K562 (cell line): Measurements from ENCODE around the gene CYP2W1. TPM values are rescaled to one million over a fixed set of nuclear protein-coding genes. Genes with fewer than 3 reads are reported as not detected.

Source experiments
- ATAC-seq: fragments of 200-7000 bp; cut with Tn5 transposase; 3 replicates; pipeline ENCODE4 v1.9.1; 2020; ENCODE audit warnings: moderate library complexity
- BruUV-seq: library from RNA; stranded (reverse); fragments of 400-500 nt; replicated peaks from 2 replicates; lab custom pipeline; 2021; lab: Mats Ljungman, UMichigan
- CTCF ChIA-PET: fragments of 300-600 bp; formaldehyde crosslinking; extraction: SDS; loops from one replicate; lab custom pipeline; 2021; ENCODE audit warnings: low intra/inter-chr PET ratio; lab: Yijun Ruan, JAX
- POLR2A ChIA-PET: fragments of 300-600, 350-650 bp; sonication (Branson Sonifier 250); formaldehyde crosslinking; extraction: SDS; loops from one replicate; lab custom pipeline; 2021; ENCODE audit warnings: antibody characterized with exemption, inconsistent platforms; lab: Yijun Ruan, JAX
- DNase-seq, 4 experiments: peaks; one replicate each; pipeline versions ENCODE4 v3.0.0 to v3.0.0-alpha.2; 2011 to 2018; ENCODE audit warnings: low spot score in 3 of 4, mixed read lengths in 3 of 4; ENCODE audit errors: extremely low read depth in 1 of 4
- FAIRE-seq: peaks from 2 replicates; lab custom pipeline; 2011; peaks lifted over from hg19 to GRCh38; lab: Jason Lieb, UNC
- H2AFZ ChIP-seq: 2 replicates; pipeline ENCODE4 v1.6.0; 2011; ENCODE audit warnings: low read depth, low read length, control low read depth, inconsistent platforms
- H3K27ac ChIP-seq: fragments of 200-600 bp; 3 replicates; pipeline ENCODE4 v1.8.0; 2011; ENCODE audit warnings: low read depth, mild to moderate bottlenecking, control low read depth, inconsistent platforms, low read length, moderate library complexity, mixed read lengths; ENCODE audit errors: extremely low read depth
- H3K27me3 ChIP-seq, 2 experiments: fragments of 300-600 bp in 1 of 2; 2 replicates in 1 of 2; 3 replicates in 1 of 2; pipeline versions ENCODE4 v1.6.0 to v1.8.0; 2011; ENCODE audit warnings: inconsistent platforms in 2 of 2, low read length in 2 of 2, mild to moderate bottlenecking in 1 of 2, mixed read lengths in 1 of 2, moderate library complexity in 1 of 2; ENCODE audit not compliant: control insufficient read depth in 2 of 2, insufficient read depth in 2 of 2
- H3K36me3 ChIP-seq: fragments of 300-600 bp; 3 replicates; pipeline ENCODE4 v1.8.0; 2011; ENCODE audit warnings: mild to moderate bottlenecking, low read length, inconsistent platforms; ENCODE audit not compliant: control insufficient read depth, insufficient read depth
- H3K4me1 ChIP-seq, 2 experiments: fragments of 200-600 bp in 1 of 2; replicated peaks in 1 of 2; 2 replicates in 1 of 2; 3 replicates in 1 of 2; pipeline versions ENCODE4 v1.5.1 to v1.8.0; 2011; ENCODE audit warnings: inconsistent platforms in 2 of 2, low read length in 2 of 2, mild to moderate bottlenecking in 1 of 2, mixed read lengths in 1 of 2, moderate library complexity in 1 of 2; ENCODE audit not compliant: control insufficient read depth in 2 of 2, insufficient read depth in 2 of 2
- H3K4me2 ChIP-seq: 2 replicates; pipeline ENCODE4 v1.6.1; 2011; ENCODE audit warnings: low read length, control low read depth, inconsistent platforms, mixed read lengths; ENCODE audit not compliant: insufficient read depth
- H3K4me3 ChIP-seq: fragments of 200-600 bp; sonication (generic), shearing (Covaris generic); 2 replicates; pipeline ENCODE4 v1.5.1; 2016; ENCODE audit warnings: control low read depth, inconsistent platforms
- H3K79me2 ChIP-seq: fragments of 200-600 bp; 3 replicates; pipeline ENCODE4 v1.8.0; 2011; ENCODE audit warnings: low read length, inconsistent platforms; ENCODE audit not compliant: control insufficient read depth, insufficient read depth
- H3K9ac ChIP-seq, 2 experiments: 2 replicates each; pipeline versions ENCODE4 v1.6.0 to v1.6.1; 2011; ENCODE audit warnings: low read depth in 2 of 2, low read length in 2 of 2, control low read depth in 1 of 2, inconsistent platforms in 1 of 2, mild to moderate bottlenecking in 1 of 2, mixed read lengths in 1 of 2; ENCODE audit not compliant: insufficient read depth in 1 of 2
- H3K9me1 ChIP-seq: one replicate; pipeline ENCODE4 v1.6.0; 2011; ENCODE audit warnings: inconsistent platforms, mild to moderate bottlenecking, low read length, moderate library complexity; ENCODE audit not compliant: control insufficient read depth, insufficient read depth
- H3K9me3 ChIP-seq: replicated peaks from 2 replicates; pipeline ENCODE4 v1.5.1; 2011; ENCODE audit warnings: low read depth, low read length, inconsistent platforms; ENCODE audit not compliant: control insufficient read depth, insufficient read depth
- H4K20me1 ChIP-seq: replicated peaks from 2 replicates; pipeline ENCODE4 v1.6.1; 2011; ENCODE audit warnings: low read length, inconsistent platforms, mixed read lengths; ENCODE audit not compliant: control insufficient read depth, insufficient read depth
- HDAC8 ChIP-seq: fragments of 450-650 bp; IDR thresholded peaks from 2 replicates; pipeline ENCODE4 v1.6.1; 2016; ENCODE audit warnings: mild to moderate bottlenecking, missing genetic modification characterization, moderate library complexity, missing compliant biosample characterization
- RBFOX2 ChIP-seq: fragments of 200-400 bp; formaldehyde crosslinking; IDR thresholded peaks from 2 replicates; pipeline ENCODE4 v1.6.1; 2017; ENCODE audit warnings: low read depth, mild to moderate bottlenecking, low read length, moderate library complexity
- WGBS: fragments of 100-300 bp; shearing (Covaris generic); methylation state at CpG from one replicate; pipeline ENCODE4 v1.1.6; 2016; ENCODE audit warnings: low coverage, mixed read lengths; ENCODE audit not compliant: insufficient coverage; ENCODE audit errors: missing lambda C conversion rate; 5-methylcytosine and 5-hydroxymethylcytosine counted together
- in situ Hi-C: fragments of 300-500 bp; cut with MboI; formaldehyde crosslinking; loops from 4 replicates; pipeline ENCODE4 v1.15.0; 2018; ENCODE audit warnings: inconsistent platforms, mixed read lengths
- intact Hi-C: fragments of 100-400 bp; cut with micrococcal nuclease; formaldehyde crosslinking; loops from 2 replicates; pipeline ENCODE4 v1.14.2; 2022
- polyA plus RNA-seq, 8 experiments: library from polyadenylated mRNA; depleted of rRNA in 4 of 8; stranded (reverse) in 5 of 8; unstranded in 3 of 8; fragments of >200 nt; fragmentation: Nextera tagmentation in 2 of 8; fragmentation: Illumina TruSeq in 1 of 8; extraction: Ambion mirVana in 2 of 8; extraction: Trizol in 1 of 8; gene quantifications; 2 replicates each; pipeline versions ENCODE4 v1.2.1 to v1.2.3, GENCODE V29; 2011 to 2014; ENCODE audit warnings: inconsistent platforms in 1 of 8, missing spikeins in 1 of 8
- total RNA-seq, 7 experiments: library from RNA; depleted of rRNA in 6 of 7; stranded (reverse); fragments of >200 nt in 6 of 7; fragmentation: Illumina TruSeq in 2 of 7; extraction: Trizol in 2 of 7; gene quantifications; 2 replicates each; pipeline versions ENCODE4 v1.2.1 to v1.2.3, GENCODE V29; 2011 to 2021; ENCODE audit warnings: low replicate concordance in 1 of 7
- TF ChIP-seq, protein P1 (sequence below): fragments of 250-450 bp; sonication (Bioruptor Pico); IDR thresholded peaks from 2 replicates; pipeline ENCODE4 v1.5.0; 2021; ENCODE audit warnings: mild to moderate bottlenecking, moderate library complexity
- TF ChIP-seq, protein P2 (sequence below), 2 experiments: fragments of 450-650 bp; conservative IDR thresholded peaks; 2 replicates each; pipeline ENCODE4 v1.6.1; 2017; ENCODE audit warnings: mild to moderate bottlenecking in 2 of 2, moderate library complexity in 2 of 2

The CYP2W1 gene
- total and polyA plus RNA-seq, 9 of the 15 experiments (the other 6 are each of a cell fraction or from before 2014, with no cell fraction given), result not detected

DNA sequence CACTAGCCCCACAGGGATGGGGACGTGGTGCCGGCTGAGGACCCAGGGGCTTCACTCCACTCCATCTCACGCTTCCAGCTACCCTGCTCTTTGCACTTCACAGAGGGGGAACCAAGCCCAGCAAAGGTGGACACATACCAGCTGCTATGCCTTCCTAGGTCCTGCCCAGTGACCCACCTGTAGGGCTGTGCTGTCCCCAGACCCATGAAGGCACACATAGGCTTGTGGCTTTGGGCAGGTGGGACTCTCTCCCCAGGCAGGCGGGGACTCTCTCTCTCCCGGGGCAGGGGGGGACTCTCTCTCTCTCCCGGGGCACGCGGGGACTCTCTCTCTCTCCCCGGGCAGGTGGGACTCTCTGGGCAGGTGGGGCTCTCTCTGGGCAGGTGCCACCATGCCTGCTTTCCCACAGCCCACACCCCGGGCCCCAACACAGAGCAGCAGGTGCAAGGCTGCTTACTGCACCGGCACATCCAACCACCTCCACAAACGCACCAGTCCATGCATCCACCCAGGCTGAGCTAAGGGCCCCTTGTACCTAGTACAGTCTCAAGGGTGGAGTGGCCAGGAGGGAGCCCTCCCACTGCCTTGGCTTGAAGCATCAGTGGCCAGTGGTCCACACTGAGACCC, 47.6 kb downstream of the CYP2W1 start:
- peak overlapping the region in 1 of 2 experiments; percentile 80; a peak in 1 of 4 replicates for H3K9ac ChIP-seq
- peaks cover 14% of the 10 kb centered on the region; the same call in 2 of the 3 replicates for H3K36me3 ChIP-seq
- H2AFZ ChIP-seq, result no peak overlapping the region
- no peaks in the 10 kb centered on the region for H3K27me3 ChIP-seq
- H3K4me1 ChIP-seq, result peaks cover 13 to 64% of the 10 kb centered on the region in 2 experiments
- intact Hi-C loops, result no loop called here
- no peak overlapping the region for H3K27ac ChIP-seq
- FAIRE-seq (no peak), DNase-seq (no peak), ATAC-seq (no peak)
- BruUV-seq, result no TSS peak
- 83% methylated on average over 8 of the region's 12 CpGs for WGBS
- H3K79me2 ChIP-seq, result peaks cover 38% of the 10 kb centered on the region
- H3K9me3 ChIP-seq, result no peaks in the 10 kb centered on the region
- H3K9me1 ChIP-seq, result no peaks in the 10 kb centered on the region
- peaks cover 8% of the 10 kb centered on the region; the same call in 1 of the 2 replicates for H4K20me1 ChIP-seq
- no peak overlapping the region for H3K4me2 ChIP-seq
- TF ChIP-seq, protein P1, sequence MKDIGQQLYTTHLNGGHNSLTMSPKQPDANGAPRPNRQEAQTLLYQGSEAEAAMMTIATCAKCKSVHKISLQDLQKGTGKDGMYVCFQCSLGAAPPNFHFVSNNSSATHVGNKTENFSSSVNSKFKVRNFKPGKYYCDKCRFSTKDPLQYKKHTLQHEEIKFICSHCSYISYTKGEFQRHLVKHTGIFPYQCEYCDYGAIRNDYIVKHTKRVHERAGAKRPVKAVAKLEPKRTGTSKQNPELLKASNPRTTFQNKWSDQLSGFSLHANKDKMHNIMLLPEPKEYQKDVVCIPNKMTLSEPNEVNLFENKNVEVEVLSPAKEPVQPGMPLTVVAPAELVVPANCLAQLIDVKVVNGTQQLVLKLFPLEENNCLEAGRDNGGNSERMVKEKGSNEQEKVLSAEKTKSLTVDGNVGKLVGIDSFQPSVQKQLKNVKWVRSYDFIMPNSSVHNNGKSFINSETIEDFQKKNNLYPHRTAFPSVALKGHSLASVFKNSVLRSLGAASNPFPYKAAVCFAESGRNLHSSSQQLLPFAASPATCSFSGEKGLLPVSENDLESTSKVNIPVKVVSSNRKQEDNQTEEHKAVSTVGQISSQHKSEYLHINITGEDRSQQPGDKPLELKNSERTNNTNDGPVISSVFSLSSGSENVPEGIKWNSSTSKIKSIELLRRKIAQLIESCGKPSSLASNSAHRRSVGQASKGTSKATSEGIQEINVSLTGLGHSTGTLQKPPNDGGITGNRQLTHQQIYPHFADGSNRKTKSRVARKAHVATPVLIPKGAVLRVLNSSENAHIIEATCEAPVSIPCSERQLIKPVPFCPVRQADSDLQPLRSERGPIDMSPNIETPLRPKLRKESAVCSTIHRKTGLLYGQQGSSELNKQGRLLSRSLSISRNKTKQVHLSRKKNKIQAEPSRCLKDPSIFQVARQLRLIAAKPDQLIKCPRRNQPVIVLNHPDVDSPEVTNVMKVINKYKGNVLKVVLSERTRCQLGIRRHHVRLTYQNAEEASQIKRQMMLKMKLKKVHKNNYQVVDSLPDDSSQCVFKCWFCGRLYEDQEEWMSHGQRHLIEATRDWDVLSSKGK (CRISPR knock-in tag), result no peak
- 0 out of 2 replicates have a peak, but pooled peaks have one; percentile 2 for TF ChIP-seq RBFOX2
- no peak for TF ChIP-seq HDAC8 (tag)
- TF ChIP-seq, protein P2, sequence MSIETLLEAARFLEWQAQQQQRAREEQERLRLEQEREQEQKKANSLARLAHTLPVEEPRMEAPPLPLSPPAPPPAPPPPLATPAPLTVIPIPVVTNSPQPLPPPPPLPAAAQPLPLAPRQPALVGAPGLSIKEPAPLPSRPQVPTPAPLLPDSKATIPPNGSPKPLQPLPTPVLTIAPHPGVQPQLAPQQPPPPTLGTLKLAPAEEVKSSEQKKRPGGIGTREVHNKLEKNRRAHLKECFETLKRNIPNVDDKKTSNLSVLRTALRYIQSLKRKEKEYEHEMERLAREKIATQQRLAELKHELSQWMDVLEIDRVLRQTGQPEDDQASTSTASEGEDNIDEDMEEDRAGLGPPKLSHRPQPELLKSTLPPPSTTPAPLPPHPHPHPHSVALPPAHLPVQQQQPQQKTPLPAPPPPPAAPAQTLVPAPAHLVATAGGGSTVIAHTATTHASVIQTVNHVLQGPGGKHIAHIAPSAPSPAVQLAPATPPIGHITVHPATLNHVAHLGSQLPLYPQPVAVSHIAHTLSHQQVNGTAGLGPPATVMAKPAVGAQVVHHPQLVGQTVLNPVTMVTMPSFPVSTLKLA (conservative IDR thresholded peaks at IDR 0.05), result no peak
- no peak overlapping the region for H3K4me3 ChIP-seq
- CTCF ChIA-PET, result no interaction called here
- POLR2A ChIA-PET, result interaction anchor here (0.6 to 0.8 kb wide), 2 partner anchors 10 to 64 kb away, joined by 3 read pairs; no protein-coding TSS in a partner anchor
- in situ Hi-C loops, result no loop called here
